ENCODE results near the gene TNFRSF12A.

- TF ChIP-seq, protein P1, sequence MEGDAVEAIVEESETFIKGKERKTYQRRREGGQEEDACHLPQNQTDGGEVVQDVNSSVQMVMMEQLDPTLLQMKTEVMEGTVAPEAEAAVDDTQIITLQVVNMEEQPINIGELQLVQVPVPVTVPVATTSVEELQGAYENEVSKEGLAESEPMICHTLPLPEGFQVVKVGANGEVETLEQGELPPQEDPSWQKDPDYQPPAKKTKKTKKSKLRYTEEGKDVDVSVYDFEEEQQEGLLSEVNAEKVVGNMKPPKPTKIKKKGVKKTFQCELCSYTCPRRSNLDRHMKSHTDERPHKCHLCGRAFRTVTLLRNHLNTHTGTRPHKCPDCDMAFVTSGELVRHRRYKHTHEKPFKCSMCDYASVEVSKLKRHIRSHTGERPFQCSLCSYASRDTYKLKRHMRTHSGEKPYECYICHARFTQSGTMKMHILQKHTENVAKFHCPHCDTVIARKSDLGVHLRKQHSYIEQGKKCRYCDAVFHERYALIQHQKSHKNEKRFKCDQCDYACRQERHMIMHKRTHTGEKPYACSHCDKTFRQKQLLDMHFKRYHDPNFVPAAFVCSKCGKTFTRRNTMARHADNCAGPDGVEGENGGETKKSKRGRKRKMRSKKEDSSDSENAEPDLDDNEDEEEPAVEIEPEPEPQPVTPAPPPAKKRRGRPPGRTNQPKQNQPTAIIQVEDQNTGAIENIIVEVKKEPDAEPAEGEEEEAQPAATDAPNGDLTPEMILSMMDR (IDR thresholded peaks at IDR 0.05) = no peak
- no peak for TF ChIP-seq EZH2 (IDR thresholded peaks at IDR 0.05)
These were observed 31.3 kb downstream of the TNFRSF12A start for GRCh38 chr16:3051494-3051893.
